NCI-H526 (cell line): ENCODE data around the gene NCAPG2.

Source experiments
- DNase-seq, 2 experiments: peaks; one replicate each; lab custom pipeline; 2025; lab: John Stamatoyannopoulos, UW

NCAPG2 gene

GRCh38 chr7:158734861-158735260 is 30.3 kb upstream of the NCAPG2 start:
- no peak for DNase-seq

- no peak for DNase-seq
Measured at GRCh38 chr7:158733775-158734494, 29.3 kb upstream of the NCAPG2 start.

GRCh38 chr7:158733220-158733519 is 28.6 kb upstream of the NCAPG2 start:
- no peak for DNase-seq

- no peak for DNase-seq
Measured at GRCh38 chr7:158732494-158733219, 28.1 kb upstream of the NCAPG2 start.

- DNase-seq = no peak
Measured at GRCh38 chr7:158731761-158732160, 27.2 kb upstream of the NCAPG2 start.

GRCh38 chr7:158730383-158731346 is 26.1 kb upstream of the NCAPG2 start:
- DNase-seq = no peak

GRCh38 chr7:158729646-158730382 is 25.2 kb upstream of the NCAPG2 start:
- no peak for DNase-seq

GRCh38 chr7:158728911-158729645 is 24.5 kb upstream of the NCAPG2 start:
- no peak for DNase-seq

- DNase-seq = no peak
Measured at GRCh38 chr7:158727690-158728089, 23.1 kb upstream of the NCAPG2 start.

GRCh38 chr7:158726277-158726807 is 21.7 kb upstream of the NCAPG2 start:
- DNase-seq = no peak

GRCh38 chr7:158725506-158725800 is 20.8 kb upstream of the NCAPG2 start:
- no peak for DNase-seq

GRCh38 chr7:158724658-158725505 is 20.3 kb upstream of the NCAPG2 start:
- DNase-seq = no peak

GRCh38 chr7:158723714-158724385 is 19.2 kb upstream of the NCAPG2 start:
- no peak for DNase-seq

GRCh38 chr7:158723266-158723665 is 18.7 kb upstream of the NCAPG2 start:
- DNase-seq = no peak

GRCh38 chr7:158722574-158723237 is 18.1 kb upstream of the NCAPG2 start:
- DNase-seq = no peak

GRCh38 chr7:158720112-158720511 is 15.5 kb upstream of the NCAPG2 start:
- DNase-seq = no peak

GRCh38 chr7:158716802-158717201 is 12.2 kb upstream of the NCAPG2 start:
- DNase-seq = no peak

- no peak for DNase-seq
Measured at GRCh38 chr7:158710651-158711102, 6.1 kb upstream of the NCAPG2 start.

- DNase-seq = no peak
Measured at GRCh38 chr7:158707610-158708009, 3.0 kb upstream of the NCAPG2 start.
